ENCODE measurements around the gene HNRNPLL.

The HNRNPLL gene

GRCh38 chr2:38515155-38516074 is 87.3 kb downstream of the HNRNPLL start:
- no peak for TF ChIP-seq ZFX (IDR thresholded peaks at IDR 0.05; ENCODE audit: borderline replicate concordance)
- H3K27ac ChIP-seq, result no peak overlapping the region

DNA sequence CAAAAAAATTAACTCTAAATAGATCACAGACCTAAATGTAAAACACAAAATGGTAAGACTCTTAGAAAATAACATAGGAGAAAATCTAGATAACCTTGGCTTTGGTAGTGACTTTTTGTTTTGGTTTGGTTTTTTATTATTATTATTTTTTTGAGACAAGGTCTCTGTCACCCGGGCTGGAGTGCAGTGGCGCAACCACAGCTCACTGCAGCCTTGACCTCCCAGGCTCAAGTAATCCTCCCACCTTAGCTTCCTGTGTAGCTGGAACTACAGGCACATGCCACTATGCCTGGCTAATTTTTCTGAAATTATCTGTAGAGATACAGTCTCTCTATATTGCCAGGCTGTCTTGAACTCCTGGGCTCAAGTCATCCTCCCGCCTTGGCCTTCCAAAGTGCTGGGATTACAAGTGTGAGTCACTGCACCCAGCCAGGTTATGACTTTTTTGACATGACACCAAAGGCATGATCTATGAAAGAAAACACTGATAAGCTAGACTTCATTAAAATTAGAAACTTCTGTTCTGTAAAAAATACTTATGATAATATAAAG is 88.0 kb downstream of the HNRNPLL start:
- no peak overlapping the region for H3K27ac ChIP-seq
- no peak for TF ChIP-seq CTCF (IDR thresholded peaks at IDR 0.05)
- TF ChIP-seq ZFX (IDR thresholded peaks at IDR 0.05; ENCODE audit: borderline replicate concordance), result no peak

- TF ChIP-seq ZFX (IDR thresholded peaks at IDR 0.05; ENCODE audit: borderline replicate concordance) (no peak), CTCF (IDR thresholded peaks at IDR 0.05) (no peak)
- no peak overlapping the region for H3K27ac ChIP-seq
Observed at GRCh38 chr2:38512211-38512610, 90.5 kb downstream of the HNRNPLL start.
